NCI-H1105 treated with DMSO at 0.1 percent for 48 hours (cell line): Measurements from ENCODE around the gene RREB1.
"Not testable (repeated sequence)": the region's sequence is repeated elsewhere in the genome, so short reads cannot be mapped to it uniquely, and the experiment has no call there.

Experiments used
- DNase-seq: peaks from one replicate; lab custom pipeline; 2025; lab: John Stamatoyannopoulos, UW

RREB1 gene

DNA sequence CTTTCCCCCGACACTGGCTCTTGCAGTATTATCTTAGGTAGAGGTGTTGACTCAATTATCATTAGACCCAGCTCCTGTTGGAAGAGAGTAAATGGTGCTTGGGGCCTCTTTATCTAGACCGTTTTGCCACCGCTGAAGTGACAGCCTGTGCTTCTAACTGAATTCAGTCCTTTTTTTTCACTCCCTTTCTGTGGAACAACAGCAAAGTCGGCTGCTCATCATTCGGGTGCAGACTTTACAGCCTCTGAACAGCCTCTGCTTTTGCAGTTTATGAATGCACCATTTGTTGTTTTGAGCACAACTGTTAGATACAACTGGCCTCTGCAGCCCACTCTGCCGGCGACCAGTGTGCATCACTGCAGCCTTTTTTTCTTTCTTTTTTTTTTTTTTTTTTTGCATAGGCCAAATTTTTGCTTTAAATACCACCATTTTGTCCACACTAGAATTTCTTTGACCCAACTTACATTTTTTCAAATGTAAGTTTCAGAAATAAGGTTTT is 35.8 kb downstream of the RREB1 start:
- DNase-seq, result no peak

DNA sequence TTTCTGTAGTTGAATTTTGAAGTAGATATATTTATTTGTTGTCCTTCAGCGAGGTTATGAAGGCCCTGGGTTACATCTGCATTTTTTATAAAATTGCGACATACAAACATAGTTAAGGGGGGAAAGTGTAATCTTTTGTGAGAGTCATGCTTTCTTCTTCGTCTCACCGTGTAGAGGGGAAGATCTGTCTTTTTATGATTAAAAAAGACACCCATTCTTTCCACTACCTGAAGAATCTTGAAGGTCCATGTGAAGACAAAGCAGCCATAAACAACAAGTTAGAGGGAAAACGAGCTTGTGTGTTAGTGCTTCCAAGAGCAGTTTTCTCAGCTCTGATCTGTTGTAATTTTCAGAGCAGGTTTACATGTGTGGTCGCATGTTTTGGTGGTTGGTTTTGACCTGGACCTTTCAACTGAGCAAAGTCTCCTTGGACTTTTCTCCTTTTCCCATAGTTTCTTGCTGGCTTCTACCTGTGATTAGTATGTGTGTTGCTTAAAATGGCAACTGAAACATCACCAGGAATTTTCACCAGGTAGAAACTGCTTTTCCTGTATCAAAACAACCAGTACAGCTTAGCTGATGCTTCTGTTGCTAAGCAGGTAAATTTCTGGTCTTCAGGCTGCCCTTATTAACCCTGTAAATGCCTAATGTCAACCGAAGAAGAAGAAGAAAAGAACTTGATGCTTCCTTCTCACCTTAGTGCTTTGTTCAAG is 37.3 kb downstream of the RREB1 start:
- peak; percentile 27 for DNase-seq

DNA sequence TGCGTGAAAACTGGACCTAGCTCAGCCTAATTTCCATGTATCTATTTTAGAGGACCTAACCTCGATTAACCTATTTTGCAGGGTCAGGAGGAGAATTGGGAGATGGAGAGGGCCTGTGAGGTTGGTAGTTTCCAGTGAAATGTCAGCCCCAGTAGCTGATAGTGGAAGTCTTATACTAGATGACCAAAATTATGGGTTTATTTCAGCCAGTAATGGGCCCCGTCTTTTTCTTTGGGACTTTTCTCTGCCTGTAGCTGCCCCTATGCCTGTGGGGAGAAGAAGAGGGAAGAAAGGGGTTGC is 37.8 kb downstream of the RREB1 start:
- DNase-seq, result no peak

DNA sequence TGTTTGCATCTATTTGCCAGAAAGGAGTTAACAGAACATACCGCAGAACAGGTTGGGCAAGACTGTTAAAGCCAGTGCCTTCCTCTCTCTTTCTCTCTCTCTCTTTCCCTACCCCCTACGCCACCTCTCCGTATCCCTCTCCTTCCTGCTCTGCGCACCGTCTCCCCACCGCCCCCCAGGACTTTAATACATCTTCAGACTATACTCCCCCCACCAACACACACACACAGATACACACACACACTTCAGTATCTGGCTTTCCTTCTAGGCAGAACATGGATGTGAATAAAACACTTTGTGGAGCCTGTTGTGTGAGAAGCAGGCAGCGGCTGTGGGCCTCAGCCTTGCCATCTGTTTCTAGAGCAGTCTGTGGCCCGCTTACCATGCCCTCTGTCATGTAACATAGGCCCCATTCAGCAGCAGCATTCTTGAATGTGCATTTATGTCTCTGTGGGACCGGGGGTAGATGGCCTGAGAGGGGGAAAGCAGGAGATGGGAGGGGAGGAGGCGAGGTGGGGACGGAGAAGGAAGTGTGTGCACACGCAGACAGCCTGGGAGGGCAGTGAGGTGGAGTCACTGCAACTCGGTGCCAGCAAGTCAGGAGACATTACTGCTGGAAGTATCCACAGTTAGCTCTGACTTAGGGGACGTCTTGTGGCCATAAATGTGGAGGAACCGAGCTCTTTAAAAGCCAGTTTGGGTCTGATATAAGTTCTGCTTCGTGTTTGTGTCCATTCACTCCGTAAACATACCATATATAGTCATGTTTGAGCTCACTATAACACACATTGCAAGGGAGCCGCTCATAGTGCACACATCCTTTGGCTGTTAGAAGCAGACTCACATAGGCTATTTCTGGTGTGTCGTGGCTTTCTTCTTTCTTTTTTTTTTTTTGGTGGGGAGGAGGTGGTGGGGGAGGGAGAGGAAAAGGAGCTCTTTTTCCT is 38.4 kb downstream of the RREB1 start:
- no peak for DNase-seq

DNA sequence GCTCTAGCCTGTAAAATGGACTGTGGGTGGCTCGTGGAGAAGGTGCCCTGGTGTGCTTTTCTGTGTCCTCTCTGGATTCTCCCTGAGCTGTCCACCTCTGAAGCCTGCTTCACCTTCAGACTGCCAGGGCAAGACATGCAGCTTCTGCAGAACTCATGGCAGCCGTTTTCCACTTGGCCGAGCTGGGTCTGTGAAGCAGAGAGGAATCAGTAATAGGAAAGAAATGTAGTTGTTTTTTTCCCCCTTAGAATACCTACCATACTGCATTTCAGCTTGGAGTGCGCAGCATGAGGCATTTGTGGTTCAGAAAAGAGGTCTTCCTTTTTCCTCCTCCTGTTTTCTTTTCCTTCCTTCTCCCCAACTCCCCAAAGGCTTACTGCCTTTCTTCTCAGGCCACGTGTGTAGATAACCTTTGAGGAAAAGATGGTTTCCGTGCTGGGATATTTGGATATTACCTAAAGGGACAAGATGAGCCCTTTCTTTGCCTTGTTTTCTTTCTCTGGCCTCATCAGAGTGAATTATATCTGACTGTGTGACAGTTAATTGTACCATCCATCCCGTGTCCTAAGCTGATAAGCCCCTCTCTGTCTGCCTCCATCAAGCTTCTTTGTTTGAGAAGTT is 39.4 kb downstream of the RREB1 start:
- DNase-seq, result no peak

DNA sequence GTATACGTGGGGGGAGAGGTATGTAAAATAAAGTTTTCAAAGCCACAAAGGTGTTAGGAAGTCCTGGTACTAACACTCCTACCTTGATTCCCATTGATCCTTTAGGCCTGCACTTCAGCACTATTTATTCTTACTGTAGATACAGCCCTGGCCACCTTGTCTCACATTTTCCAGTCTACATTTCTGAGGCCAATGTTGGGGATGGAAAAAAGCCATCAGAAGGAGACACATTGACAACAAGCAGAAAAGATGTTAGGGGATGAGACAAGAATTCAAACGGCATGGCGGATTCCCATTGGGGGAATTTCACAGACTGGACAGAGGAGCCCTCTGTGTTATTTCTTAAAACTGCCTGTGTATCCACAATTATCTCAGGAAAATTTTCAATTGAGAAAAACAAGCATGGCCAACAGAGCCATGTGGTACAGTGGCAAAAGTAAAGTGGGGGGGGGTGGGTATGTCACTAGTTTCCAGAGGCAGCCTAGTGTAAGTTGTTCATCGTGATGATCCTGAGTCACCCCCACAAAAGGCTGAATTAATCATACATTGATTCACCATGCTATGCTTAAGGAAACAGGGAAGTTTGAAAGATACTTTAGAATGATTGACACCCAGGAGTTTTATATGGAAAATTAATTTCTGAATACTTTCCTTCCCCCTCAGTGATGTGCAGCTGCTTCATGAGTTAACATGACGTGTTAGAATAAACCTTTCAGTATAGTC is 40.5 kb downstream of the RREB1 start:
- no peak for DNase-seq

DNA sequence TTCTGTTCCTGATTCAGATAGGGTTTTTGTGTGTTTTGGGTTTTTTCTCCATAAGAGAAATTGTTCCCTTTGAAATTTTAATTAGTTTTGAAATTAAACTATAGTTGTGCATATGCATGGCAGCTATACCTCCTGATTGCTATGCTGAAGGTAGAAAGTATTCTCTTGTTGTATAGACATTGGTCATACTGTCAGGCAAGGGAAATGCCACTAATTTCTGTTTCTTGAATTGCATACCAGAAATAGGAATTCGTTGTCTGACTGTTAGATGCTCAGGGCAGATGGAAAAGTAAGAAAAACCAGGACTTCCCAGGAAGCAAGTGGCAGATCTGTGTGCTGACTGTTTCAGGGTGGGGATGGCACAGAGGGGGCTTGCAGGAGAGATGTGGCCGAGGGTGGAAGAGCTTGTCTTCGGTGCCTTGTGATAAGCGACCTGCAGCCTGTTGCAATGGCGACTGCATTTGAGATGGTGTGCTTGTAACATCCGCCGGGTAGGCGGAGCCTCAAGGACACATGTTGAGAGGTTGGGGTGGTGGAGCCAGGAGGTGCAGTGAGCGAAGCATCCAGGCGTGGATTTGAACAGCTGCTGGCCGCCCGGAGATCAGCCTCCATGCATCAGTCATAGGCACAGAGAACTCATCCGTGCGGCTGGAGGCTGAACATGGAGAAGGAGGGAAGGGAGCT is 42.8 kb downstream of the RREB1 start:
- DNase-seq, result no peak

DNA sequence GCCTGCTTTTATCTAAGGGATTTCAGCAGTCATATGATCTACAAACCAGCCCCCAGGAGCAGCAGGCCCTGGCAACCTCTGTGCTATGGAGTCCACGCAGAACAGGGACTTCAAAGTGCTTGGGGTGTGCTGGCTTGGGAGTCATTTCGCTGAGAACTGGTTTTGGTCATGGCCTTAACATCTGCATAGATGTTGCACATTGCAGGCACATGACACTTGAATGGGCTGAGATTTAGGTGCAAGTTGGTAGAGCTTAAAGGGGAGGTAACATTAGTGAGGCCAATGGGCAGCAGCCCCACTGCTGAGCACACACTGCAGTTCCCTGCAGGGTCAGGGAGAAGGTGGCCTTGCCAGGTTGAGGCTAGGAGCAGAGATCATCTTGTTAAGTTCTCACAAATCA is 43.6 kb downstream of the RREB1 start:
- no peak for DNase-seq

DNA sequence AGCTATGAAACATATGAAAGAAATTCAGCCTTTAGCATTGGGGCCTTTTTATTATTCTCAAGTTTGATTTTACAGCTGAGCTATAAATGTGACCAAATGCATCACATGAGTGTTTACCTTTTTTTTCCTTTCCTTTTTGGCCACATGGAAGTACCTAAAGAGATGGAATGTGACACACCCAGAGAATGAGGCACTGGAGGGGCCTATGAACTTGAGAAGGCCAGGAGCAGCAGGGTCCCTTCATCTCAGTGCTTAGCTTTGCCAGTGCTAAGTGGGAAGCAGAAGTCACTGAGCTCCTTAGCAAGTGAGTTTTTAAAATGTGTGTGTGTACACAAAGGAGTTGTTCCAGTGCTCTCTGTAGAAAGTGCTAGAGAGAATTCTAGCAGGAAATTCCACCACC is 44.7 kb downstream of the RREB1 start:
- no peak for DNase-seq

DNA sequence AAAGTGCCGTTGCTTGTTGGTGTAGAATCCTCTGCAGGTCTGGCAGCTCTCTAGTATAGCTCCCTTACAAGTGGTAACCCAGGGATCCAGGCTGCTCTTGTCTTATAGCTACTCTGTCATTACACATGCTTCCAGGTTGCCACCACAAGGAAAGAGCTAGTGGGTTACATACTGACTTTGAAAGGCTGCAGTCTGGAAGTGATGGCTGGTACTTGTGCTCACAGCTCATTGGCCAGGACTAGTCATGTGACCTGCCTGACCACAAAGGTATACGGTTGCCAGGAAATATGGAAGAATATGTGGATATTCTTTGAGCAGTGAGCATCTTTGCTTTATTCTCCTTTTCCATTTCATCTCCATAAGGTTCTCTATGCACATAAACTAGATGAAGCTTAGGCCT is 46.0 kb downstream of the RREB1 start:
- no peak for DNase-seq

DNA sequence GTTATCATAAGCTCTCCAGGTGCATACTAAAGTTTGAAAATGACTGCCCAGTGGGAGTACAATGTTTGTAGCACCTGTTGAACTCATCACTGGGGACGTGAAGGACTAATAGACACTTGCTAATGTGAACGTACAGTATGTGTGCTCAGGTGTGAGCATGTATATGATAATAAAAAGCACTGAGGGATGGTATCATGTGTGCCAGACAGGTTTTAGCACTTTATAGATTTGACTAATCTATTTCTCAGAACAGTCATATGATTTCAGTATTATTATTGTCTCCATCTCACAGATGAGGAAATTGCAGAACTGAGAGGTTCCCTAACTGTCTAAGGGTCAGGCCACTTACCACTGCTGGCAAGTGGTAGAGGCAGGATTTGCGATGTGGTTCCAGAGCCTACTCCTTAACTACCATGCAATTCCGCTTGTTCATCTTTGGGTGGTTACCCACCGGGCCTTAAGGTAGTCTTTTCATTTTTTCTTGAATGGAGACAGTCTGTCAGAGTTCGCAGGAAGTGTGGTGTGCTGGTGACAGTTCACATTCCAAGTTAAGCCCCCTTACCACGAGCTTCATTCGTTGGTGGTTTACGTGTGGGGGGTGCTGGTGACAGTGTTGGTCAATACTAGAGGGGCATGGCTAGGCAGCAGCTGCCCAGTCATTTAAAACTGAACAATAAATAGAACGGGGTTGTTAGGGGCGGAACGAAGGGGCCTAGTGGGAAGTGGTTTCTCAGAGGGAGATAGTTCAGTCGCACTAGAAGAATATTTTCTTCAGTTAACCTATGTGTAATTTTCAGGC is 46.8 kb downstream of the RREB1 start:
- DNase-seq, result no peak

DNA sequence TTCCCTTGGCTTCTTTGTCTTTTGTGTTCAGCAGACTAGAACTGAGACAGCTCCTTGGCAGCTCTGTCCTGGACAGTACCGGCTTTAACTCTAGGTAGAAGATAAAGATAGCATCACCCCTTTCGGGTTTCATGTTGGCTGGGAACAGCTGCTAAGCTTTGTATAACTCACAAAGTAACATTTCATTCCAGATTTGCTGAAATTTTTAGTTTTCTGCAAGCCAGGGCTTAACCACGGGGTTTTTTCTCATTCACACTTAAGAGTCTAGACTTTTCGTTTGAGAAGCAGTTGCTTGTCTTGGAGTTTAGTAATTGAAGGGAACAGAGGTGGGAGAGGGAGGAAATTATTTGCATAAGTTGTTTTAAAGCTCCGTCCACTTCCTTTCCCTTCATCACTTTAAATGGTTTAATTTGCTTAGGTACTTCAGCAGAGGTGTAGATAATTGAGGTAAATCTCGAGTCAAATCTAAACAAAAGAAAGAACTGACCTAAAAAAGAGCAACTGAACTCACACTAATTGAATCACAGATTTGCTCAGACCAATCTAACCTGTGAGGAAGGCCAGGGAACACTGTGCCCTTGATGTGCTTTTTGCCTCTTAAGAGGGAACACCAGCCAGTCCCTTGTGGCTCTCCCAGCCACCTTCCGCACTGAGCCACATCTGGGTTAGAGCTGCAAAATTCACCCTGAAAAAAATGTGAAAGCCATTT is 48.3 kb downstream of the RREB1 start:
- DNase-seq, result no peak

DNA sequence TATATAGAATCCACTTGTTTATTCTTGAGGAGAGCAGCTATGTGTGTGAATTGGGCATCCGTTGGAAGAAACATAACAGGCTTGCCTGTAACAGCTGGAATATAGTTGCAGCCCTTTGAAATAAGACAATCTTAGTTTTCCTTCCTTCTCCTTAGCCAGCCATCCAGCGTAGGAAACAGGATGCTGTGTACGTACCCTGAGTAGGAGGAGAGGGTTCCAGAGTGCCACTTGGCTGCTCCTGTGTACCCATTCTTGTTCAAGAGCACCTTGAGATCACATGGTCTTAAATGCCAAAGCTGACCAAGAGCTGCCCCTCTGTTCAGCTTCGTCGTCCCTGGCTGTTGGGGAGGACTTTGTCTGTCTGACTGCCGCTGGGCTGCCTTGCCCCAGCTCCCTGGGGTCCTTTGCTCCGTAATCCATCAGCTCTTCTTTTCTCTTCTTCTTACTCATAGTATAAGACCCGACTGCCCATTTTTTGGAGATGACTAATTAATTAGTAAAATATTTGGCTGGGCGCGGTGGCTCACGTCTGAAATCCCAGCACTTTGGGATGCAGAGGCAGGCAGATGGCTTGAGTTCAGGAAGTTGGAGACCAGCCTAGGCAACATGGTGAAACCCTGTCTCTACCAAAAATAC is 49.0 kb downstream of the RREB1 start:
- no peak for DNase-seq

DNA sequence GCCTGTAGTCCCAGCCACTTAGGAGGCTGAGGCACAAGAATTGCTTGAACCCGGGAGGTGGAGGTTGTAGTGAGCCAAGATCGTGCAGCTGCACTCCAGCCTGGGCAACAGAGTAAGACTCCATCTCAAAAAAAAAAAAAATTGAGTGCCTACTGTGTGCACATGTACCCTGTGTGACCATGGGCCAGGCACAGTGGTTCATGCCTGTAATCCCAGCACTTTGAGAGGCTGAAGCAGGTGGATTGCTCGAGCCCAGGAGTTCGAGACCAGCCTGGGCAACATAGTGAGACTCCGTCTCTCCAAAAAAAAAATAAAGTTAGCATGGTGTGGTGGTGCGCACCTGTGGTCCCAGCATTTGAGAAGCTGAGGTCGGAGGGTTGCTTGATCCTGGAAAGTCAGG is 49.5 kb downstream of the RREB1 start:
- DNase-seq, result not testable (repeated sequence)

DNA sequence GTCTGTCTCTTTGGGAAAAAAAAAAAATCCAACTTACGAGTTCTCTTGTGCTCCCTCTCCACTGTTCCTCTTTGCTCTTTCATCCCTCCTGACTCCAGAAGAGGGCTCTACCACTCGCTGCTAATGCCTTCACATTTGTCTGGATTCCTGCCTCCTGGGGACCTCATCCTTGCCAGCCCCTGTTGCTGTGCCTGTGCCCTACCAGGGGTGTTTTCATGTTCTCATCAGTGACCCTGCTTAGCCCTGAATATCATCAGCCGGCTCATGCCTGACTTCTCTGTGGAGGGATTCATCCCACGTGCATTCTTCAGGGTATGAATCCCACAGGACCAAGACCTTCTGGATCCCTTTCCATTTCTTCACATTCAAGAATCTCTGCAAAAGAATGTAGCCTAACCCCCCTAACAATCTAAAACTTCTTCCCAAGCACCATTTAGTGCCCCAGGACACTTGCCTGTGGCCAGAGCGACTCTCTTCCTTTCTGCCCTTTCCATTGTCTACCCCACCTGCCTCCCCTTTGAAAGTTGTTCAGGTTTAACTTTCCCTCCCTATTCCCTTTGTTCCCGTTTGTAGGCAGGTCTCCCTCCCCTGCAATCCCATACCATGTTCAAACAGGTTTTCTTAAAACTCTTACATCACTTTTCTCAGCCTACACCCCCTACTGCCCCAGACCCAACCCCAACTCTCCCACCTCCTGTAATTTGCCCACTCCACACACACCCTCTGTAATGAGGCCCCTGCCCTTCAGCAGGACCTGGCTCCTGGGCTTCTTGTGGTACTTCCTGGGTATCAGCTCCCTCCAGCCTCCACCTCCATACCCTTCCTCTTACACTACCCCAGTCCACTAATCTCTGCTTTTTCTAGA is 50.2 kb downstream of the RREB1 start:
- DNase-seq, result no peak

DNA sequence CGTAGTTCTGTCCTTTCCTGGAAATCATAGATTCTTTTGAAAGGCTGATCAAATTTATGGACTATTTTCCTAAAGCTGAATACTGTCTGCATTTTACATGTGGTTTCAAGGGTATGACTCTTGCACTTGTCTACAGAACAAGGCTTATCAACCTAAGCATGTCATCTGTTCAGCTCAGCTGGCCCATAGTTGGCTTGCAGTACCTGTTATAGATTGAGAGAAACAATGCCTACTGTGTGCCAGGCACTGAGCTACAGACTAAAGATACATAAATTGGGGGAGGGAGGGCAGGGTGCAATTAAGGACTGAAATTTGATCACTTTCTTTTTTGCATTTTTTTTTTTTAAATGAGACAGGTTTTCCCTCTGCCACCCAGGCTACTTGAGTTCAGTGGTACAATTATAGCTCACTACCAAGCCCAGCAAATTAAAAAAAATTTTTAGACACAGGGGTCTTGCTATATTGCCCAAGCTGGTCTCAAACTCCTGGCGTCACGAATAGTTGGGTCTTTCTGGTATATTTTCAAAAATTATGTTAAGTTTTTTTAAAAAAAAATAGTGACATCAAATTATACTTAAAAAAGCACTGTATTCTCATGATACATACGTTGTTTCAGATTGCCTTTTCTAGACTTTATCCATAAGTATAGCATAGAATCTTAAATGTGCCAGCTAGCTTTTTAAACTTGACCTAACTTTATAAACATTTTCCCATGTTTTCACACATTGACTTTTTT is 52.2 kb downstream of the RREB1 start:
- no peak for DNase-seq

DNA sequence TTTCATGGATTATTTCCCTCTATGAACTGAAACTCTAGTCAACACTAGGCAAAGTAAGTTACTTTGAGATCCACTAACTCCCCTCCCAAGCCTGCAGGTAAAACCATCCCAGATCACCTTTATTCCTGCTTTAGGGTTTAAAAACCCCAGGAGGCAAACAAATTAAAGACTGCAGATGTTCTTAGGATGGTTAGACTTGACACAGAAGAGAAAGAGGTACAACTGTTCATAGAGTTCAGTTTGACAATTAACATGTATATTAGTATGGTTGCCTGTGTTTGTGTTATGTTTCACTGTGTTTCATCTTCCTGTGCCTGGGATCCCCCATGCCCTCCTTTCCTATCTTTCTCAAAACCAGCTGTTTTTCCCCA is 53.5 kb downstream of the RREB1 start:
- DNase-seq, result no peak

DNA sequence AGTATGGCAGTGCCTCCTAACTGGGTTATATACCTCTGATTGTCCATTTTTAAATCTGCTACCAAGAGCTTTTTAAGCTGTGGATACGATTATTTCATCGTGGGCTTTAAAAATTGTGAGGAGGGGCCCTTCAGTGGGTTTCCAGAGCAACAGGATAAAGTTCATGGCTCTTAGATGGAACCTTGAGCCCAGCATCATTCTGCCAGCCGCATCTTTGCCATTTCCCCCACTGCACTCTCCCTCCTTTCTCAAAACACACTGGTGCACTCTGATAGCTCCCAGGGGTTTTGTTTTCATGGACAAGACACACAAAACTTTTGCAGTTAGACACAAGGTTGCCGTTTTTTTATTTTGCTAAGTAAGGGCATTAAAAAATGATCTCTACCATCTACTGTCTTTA is 54.1 kb downstream of the RREB1 start:
- DNase-seq, result no peak
